Kidney (tissue), 14 donors: ENCODE data around the gene EFCAB6. TPM values are rescaled to one million over a fixed set of nuclear protein-coding genes. Genes with fewer than 3 reads are reported as not detected.
A peak's percentile ranks its signal among the peaks of the same experiment; 100 is the strongest.

Experiments used
- DNase-seq, 5 donors: peaks; one replicate each; pipeline ENCODE4 v3.0.0-alpha.2; 2013 to 2020
- FAIRE-seq: peaks from 2 replicates; lab custom pipeline; 2012; peaks lifted over from hg19 to GRCh38; lab: Jason Lieb, UNC
- H3K27ac ChIP-seq, 2 donors: one replicate each; pipeline ENCODE4 v1.7.0; 2013; ENCODE audit warnings: low read depth in 2 of 2, low read length in 2 of 2, inconsistent platforms in 1 of 2
- H3K27me3 ChIP-seq: one replicate; pipeline ENCODE4 v1.7.1; 2013; ENCODE audit warnings: low read length, inconsistent platforms; ENCODE audit not compliant: control insufficient read depth, insufficient read depth
- H3K36me3 ChIP-seq, 3 donors: one replicate each; pipeline versions ENCODE4 v1.7.0 to v1.7.1; 2013; ENCODE audit warnings: low read length in 3 of 3, control low read depth in 1 of 3, inconsistent platforms in 1 of 3; ENCODE audit not compliant: insufficient read depth in 3 of 3, control insufficient read depth in 2 of 3
- H3K4me1 ChIP-seq, 3 donors: one replicate each; pipeline versions ENCODE4 v1.7.0 to v1.7.1; 2013; ENCODE audit warnings: low read length in 3 of 3, inconsistent platforms in 1 of 3, low read depth in 1 of 3; ENCODE audit not compliant: control insufficient read depth in 2 of 3, insufficient read depth in 2 of 3
- H3K4me3 ChIP-seq, 3 donors: one replicate each; pipeline versions ENCODE4 v1.7.0 to v1.8.1; 2013; ENCODE audit warnings: low read length in 3 of 3, control low read depth in 1 of 3, inconsistent platforms in 1 of 3
- H3K9ac ChIP-seq, 3 donors: one replicate each; pipeline versions ENCODE4 v1.7.0 to v1.7.1; 2013; ENCODE audit warnings: low read length in 3 of 3, control low read depth in 1 of 3, inconsistent platforms in 1 of 3
- H3K9me3 ChIP-seq, 3 donors: one replicate each; pipeline versions ENCODE4 v1.7.0 to v1.7.1; 2013; ENCODE audit warnings: low read length in 3 of 3, control low read depth in 1 of 3, inconsistent platforms in 1 of 3; ENCODE audit not compliant: control insufficient read depth in 2 of 3, insufficient read depth in 1 of 3
- intact Hi-C: fragments of 100-400 bp; cut with DNase I; formaldehyde crosslinking; loops from one replicate; pipeline ENCODE4 v1.11.1; 2022
- polyA plus RNA-seq: library from polyadenylated mRNA; stranded (reverse); fragments of 350-450 nt; fragmentation: Illumina TruSeq; extraction: RNeasy Lipid Tissue Mini Kit (QIAGEN cat#74804); gene quantifications from one replicate; pipeline ENCODE4 v1.2.3, GENCODE V29; 2014; ENCODE audit warnings: low read depth, low replicate concordance; ENCODE audit not compliant: insufficient read depth
- total RNA-seq: library from RNA; stranded (reverse); fragmentation: NEBNext Ultra II Directional; extraction: Animal tissue kit (Norgen Biotek cat#: 25700); gene quantifications from one replicate; pipeline ENCODE4 v1.2.1, GENCODE V29; 2021
- TF ChIP-seq, protein P1 (sequence below): IDR thresholded peaks from 3 replicates; pipeline ENCODE4 v1.5.1; 2012; ENCODE audit warnings: mild to moderate bottlenecking, moderate library complexity, borderline replicate concordance; ENCODE audit not compliant: insufficient read depth; ENCODE audit errors: extremely low read depth
- donor health status: control.
- donor health status: control.
- donor health status: control.
- donor health status: control.
- donor health status: control.
- donor health status: DM: yes; HTN: yes; CAD: no.
- donor health status: Normal renal cell carcinoma (clear cell type).

The EFCAB6 gene
- total and polyA plus RNA-seq, 2 donors from 2014 or later, result 1.5 to 11.8 TPM

DNA sequence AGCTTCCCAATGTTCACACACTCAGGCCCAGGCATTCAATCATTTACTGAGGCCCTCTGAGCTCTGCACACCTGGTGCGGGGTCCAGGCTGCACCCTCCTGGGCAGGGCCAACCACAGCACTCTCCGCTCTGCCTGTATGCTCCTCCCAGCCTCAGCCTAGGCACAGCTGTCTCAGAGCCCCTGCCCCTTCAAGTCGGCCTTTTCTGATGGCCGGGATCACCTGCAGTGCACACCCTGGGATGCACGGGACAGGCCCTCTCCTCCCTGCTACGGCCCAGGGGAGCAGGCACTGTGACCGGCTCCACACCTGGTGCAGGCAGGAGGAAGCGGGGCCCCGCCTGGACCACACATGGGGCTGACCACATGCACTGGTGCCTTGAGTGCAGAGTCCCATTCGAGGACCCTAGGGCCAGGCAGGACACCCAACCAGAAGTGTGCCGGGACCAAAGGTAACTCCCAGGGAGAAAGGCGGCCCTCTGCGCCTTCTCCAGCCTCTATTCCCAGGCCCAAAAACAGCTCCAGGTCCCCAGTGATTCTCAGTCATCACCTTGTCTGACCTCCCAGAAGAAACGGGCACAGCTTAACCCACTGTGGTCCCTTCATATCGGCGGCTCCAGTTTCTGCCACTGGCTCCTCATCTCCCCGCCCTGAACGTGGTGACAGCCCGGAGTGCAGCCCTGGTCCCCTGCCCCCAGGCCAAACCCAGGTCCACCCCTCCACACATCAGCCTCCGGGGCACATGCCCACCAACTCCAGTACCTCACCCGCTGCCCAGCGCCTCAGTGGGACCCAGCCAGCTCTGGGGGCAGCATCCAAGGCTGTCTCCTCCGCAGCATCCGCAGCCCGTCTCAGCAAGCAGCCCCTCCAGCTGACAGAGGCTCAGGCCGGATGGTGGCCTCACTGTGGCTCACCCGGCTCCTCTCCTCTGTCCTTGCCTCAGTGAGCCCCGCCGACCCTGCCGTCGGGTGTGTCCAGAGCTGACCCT lies 32.7 kb upstream of the EFCAB6 start:
- Histone ChIP-seq H3K36me3 (no peaks in the 10 kb centered on the region), H3K4me1 (no peaks in the 10 kb centered on the region), H3K27me3 (no peaks in the 10 kb centered on the region), H3K9ac (no peak overlapping the region), H3K4me3 (no peak overlapping the region), H3K27ac (no peak overlapping the region), H3K9me3 (no peaks in the 10 kb centered on the region)
- FAIRE-seq, result no peak
- TF ChIP-seq, protein P1, sequence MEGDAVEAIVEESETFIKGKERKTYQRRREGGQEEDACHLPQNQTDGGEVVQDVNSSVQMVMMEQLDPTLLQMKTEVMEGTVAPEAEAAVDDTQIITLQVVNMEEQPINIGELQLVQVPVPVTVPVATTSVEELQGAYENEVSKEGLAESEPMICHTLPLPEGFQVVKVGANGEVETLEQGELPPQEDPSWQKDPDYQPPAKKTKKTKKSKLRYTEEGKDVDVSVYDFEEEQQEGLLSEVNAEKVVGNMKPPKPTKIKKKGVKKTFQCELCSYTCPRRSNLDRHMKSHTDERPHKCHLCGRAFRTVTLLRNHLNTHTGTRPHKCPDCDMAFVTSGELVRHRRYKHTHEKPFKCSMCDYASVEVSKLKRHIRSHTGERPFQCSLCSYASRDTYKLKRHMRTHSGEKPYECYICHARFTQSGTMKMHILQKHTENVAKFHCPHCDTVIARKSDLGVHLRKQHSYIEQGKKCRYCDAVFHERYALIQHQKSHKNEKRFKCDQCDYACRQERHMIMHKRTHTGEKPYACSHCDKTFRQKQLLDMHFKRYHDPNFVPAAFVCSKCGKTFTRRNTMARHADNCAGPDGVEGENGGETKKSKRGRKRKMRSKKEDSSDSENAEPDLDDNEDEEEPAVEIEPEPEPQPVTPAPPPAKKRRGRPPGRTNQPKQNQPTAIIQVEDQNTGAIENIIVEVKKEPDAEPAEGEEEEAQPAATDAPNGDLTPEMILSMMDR, result no peak
- peak in 1 of 5 donors; percentile 73 for DNase-seq
- intact Hi-C loops, result no loop called here

DNA sequence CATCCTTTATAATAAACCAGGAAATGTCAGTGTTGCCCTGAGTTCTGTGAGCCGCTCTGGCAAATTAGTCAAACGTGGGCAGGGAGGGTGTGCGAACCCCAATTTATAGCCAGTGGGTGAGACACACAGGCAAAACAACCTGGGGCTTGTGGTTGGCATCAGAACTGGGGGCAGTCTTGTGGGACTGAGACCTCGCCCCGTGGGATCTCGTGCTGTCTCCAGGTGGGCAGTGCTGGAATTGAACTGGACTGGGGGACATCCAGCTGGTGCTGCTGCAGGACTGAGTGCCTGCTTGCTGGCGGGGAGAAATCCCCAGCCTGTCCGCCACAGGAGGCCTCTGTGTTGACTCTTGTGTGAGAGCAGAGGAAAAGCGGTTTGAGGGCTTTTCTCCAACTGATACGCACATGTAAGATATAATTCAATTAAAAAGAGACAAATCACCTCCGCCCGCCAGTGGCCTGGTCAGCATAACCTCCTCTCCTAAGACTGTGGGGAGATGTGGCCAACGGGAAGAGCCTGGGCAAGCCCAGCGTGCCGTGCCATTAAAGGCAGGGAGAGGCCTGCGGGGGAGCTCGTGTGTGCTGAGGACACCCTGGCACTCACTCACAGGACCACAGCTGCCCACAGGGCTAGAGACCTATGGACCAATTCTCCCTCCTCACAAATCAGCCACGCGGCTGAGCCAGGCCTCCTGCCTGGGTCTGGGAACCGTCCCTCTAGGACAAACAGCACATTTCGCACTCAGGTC lies 31.9 kb upstream of the EFCAB6 start:
- Histone ChIP-seq H3K4me3 (no peak overlapping the region), H3K4me1 (no peaks in the 10 kb centered on the region), H3K9ac (no peak overlapping the region), H3K27me3 (no peaks in the 10 kb centered on the region), H3K9me3 (no peaks in the 10 kb centered on the region), H3K36me3 (no peaks in the 10 kb centered on the region), H3K27ac (no peak overlapping the region)
- FAIRE-seq, result no peak
- intact Hi-C loops, result no loop called here
- TF ChIP-seq, protein P1, result no peak
- peak in 1 of 5 donors; percentile 67 for DNase-seq

DNA sequence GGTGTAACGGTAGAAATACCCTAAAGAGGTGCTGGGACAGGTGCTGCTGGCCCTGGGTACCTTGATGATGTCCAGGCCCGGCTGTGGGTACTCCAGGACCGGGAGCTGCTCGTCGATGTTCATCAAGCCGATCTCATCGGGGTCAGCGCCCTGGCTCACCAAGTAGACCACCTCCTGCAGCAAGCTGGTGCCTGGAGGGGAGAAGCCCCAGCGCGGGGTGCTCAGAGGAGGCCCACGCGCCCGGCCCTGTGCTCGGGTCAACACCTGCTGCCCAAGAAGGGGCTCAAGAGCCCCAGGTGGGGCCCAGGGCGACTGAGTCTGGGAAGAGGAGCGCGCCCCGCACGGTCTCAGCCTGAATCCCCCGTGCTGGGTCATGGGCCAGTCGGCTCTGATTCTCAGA lies 29.6 kb upstream of the EFCAB6 start:
- peak in 1 of 5 donors; percentile 66 for DNase-seq
- TF ChIP-seq, protein P1, result no peak

More for the DNA sequence above, 29.6 kb upstream of the EFCAB6 start:
- Histone ChIP-seq H3K4me3 (no peak overlapping the region), H3K9ac (no peak overlapping the region), H3K27me3 (no peaks in the 10 kb centered on the region), H3K4me1 (no peaks in the 10 kb centered on the region), H3K27ac (no peak overlapping the region), H3K36me3 (no peaks in the 10 kb centered on the region), H3K9me3 (no peaks in the 10 kb centered on the region)
- intact Hi-C loops, result no loop called here
- no peak for FAIRE-seq
